ENCODE data around the gene SOX8.
"Not testable (repeated sequence)": the region's sequence is repeated elsewhere in the genome, so short reads cannot be mapped to it uniquely, and the experiment has no call there.

Gene SOX8

DNA sequence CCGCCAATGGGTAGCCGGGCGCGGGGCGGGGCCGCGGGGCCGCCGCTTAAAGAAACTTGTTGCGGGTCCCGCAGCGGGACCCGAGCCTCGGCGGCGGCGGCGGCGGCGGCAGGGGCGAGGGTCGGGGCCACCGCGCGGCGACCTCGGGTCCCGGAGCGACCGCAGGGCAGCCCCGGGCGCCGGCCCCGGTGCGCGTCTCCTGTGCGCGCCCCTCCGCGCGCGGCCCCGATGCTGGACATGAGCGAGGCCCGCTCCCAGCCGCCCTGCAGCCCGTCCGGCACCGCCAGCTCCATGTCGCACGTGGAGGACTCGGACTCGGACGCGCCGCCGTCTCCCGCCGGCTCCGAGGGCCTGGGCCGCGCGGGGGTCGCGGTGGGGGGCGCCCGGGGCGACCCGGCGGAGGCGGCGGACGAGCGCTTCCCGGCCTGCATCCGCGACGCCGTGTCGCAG, at the start of gene SOX8:
SOX8 (plus strand) TSS at position 76 of the 450 bp plus-strand sequence; CDS start at position 229, 153 bp downstream.
- DNase-seq (ENCODE audit: low read depth, low spot score), result no peak

DNA sequence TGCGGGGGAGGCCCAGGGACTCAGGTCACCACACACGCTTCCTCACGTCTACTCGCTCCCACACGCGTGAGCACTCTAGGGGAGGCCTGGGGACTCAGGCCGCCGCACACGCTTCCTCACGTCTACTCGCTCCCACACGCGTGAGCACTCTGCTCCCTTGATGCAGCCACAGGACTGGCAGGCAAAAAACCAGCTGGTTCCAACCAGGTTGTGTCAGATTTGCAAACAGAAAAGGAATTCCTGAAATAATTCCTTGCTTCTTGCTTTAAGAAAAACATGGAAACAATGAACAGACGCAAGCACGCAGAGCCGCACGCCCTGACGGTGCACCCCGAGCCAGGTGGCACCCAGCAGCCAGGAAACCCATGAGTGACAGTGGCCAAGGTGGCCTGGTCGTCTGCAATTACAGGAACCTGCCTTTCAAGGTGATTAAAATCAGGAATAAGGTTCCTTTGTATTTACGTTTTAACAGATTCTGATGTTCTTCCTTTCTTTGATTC, 48.7 kb upstream of the SOX8 start:
- DNase-seq (ENCODE audit: low read depth, low spot score), result no peak

DNA sequence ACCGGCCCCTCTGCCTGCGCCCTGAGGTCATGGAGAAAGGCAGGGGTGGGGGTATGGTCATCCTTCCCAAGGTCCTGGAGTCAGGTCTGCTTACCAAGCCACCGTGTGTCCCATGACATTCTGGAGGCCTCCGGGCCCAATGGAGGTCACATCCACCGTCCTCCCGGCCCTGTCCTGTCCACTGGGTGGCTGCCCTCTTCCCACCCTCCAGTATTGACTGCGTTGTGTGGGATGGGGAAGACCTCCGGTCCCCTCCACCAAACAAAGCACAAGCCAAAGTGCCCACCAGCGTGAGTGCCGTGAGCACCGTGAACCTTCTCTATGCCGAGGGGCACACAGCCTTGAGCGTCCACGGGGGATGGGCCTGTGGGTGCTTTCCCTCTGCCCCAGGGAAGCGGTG, 48.0 kb upstream of the SOX8 start:
- no peak for DNase-seq (ENCODE audit: low read depth, low spot score)

DNA sequence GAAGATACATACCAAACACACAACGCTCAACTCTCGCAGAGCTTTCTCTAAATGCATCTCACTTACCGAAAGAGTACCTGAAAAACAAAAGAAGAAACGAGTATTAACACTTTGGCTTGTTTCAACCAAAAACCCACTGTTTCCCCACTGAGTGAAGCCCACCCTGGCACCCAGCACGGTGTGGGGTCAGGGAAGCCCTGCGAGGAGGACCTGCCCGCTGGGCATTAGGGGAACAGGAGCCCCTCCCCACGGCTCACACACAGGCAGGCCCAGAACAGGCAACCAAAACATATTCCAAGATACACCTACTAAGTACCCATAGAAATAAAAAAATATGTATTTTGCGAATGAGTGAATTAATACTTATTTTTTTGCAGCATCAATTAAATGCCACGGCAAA, 47.4 kb upstream of the SOX8 start:
- DNase-seq (ENCODE audit: low read depth, low spot score), result no peak

DNA sequence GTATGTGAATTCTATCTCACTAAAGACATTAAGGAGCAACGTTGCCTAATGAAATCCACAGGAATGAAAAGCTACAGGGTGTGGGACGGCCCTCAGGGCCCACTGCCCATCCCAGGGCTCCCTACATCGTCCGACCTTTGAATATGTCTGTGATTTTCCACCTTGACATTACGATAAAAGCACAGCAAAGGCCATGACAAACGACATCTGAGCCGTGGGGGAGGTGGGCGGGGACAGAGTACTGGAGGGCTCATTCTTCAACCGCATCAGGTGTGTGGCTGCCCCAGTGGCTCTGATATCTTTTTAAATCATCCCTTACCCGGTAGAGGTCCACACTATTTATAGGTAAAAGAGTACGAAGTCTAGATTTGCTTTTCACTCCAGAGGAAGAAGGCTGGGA, 45.9 kb upstream of the SOX8 start:
- DNase-seq (ENCODE audit: low read depth, low spot score), result no peak

DNA sequence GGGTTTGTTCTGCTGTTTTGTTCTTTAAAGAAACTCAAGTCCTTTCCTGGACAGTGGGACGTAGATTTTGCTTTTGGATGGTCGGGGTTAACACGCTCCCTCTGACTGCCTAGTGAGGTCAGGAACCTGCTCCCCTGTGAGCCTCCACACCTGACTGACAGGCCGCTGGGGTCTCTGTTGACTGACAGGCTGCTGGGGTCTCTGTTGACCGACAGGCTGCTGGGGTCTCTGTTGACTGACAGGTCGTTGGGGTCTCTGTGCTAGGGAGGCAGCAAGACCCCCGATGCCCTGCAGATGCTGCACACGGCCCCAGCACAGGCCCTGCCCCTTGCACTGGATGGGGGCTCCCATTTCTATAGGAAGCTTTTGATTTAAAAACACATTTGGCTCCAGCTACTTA, 44.3 kb upstream of the SOX8 start:
- DNase-seq (ENCODE audit: low read depth, low spot score), result no peak

DNA sequence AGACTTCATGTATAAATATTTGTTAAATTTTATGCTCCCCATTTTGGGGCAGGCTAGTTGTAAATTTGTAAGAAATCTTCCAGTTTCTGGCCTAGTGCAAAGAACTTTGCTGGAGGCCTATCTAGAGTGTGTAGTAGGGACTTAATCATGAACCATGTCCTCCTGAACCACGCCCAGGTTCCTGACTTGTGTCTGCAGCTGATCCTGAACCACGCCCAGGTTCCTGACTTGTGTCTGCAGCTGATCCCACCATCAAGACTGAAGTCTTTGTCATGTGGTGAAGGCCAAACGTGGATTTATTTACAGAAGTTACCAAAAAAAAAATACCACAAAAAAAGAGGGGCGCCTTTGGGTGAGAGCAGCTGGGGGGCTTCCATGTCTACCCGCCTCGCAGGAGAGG, 43.8 kb upstream of the SOX8 start:
- no peak for DNase-seq (ENCODE audit: low read depth, low spot score)

DNA sequence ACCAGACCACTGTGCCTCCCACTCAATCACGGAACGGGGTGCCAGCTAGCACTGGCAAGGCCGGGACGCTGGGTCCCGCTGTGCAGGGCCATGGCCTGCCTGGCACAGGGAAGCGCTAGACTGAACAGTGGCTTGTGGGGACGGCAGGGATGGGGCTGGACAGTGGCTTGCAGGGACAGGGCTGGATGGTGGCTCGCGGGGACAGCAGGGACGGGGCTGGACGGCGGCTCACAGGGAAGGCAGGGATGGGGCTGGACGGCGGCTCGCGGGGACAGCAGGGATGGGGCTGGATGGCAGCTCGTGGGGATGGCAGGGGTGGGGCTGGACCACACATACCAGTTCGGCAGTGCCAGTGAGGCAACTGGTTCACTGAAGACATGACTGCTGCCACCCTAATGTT, 43.4 kb upstream of the SOX8 start:
- no peak for DNase-seq (ENCODE audit: low read depth, low spot score)

DNA sequence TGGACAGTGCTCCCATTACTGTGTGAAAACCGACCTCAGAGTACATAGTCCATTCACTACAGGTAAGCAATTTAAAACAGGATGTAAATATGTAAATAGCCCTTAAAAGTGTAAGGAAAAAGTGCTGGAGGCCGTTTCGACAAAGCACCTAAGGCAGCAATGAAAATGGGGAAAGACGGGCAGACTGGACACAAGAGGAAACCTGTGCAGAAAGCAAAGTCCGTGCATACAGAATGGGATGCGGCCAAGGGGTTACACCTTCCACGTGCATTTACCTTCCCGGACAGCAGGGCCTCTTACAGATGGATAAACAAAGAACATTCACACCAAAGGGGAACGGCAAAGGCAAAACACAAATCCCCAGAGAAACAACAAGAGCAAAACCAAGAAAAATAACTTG, 42.8 kb upstream of the SOX8 start:
- DNase-seq (ENCODE audit: low read depth, low spot score), result no peak

DNA sequence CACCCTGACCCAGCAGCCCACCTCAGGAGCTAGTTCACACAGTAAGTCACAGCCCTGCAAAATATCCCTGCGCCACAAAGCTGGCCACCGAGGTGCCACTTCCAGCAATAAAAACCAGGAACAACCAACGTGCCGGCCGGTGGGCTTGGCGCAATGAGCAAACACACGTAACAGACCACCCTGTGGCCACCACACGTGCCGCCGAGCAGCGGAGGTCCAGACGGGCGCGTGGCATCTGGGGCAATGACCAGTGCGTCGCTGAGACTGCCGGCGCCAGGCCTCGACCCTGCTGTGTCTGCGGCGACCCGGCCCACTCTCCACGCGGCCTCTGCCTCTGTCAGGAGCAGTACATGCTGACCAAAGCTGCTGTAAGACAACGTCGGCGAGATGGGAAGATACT, 42.3 kb upstream of the SOX8 start:
- no peak for DNase-seq (ENCODE audit: low read depth, low spot score)

DNA sequence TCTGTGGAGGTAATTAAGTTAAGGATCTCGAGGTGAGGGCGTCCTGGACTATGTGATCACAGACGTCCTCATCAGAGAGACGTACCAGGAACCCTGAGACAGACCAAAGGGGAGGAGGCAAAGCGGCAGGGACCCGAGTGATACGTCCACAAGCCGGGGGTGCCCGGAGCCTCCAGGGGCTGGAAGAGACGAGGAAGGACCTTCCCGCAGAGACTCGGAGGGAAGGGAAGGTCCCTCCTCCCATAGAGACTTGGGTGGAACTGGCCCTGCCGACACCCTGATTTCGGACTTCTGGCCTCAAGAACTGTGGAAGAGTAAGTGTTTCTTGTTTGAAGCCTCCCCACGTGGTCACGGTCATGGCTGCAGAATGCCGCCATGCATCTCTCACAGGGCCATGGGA, 41.6 kb upstream of the SOX8 start:
- no peak for DNase-seq (ENCODE audit: low read depth, low spot score)

DNA sequence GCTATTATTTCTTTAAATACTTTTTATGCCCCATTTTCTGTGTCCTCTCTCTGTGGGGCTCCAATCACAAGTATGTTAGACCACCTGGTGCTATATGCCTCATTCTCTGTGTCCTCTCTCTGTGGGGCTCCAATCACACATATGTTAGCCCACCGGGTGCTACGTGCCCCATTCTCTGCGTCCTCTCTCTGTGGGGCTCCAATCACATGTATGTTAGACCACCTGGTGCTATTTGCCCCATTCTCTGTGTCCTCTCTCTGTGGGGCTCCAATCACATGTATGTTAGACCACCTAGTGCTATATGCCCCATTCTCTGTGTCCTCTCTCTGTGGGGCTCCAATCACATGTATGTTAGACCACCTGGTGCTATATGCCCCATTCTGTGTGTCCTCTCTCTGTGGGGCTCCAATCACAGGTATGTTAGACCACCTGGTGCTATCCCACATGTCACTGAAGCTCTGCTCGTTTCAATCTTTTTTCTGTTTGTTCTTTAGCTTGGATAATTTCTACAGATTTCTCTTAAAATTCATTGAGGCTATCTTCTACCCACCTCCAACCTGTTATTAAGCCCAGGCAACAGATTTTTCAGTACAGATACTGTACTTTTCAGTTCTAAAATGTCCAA, 39.0 kb upstream of the SOX8 start:
- no peak for DNase-seq (ENCODE audit: low read depth, low spot score)

DNA sequence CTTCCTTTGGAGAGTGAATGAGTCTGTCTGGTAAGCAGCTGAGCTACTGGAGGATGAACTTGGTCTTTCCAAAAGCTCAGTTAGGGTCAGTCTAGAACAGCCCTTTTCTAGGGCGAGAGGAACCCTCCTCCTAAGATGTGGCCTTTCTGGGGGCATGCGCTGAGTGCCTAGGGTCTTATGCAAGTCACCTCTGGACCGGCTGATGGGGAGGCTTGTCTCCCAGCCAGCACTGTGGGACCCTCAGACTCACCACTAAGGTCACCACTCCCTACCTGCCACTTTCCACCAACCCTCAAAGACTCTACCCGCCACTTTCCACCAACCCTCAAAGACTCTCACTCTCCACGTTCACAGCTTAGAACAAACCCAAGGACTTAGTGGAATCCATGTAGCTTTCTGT, 37.6 kb upstream of the SOX8 start:
- DNase-seq (ENCODE audit: low read depth, low spot score), result no peak

DNA sequence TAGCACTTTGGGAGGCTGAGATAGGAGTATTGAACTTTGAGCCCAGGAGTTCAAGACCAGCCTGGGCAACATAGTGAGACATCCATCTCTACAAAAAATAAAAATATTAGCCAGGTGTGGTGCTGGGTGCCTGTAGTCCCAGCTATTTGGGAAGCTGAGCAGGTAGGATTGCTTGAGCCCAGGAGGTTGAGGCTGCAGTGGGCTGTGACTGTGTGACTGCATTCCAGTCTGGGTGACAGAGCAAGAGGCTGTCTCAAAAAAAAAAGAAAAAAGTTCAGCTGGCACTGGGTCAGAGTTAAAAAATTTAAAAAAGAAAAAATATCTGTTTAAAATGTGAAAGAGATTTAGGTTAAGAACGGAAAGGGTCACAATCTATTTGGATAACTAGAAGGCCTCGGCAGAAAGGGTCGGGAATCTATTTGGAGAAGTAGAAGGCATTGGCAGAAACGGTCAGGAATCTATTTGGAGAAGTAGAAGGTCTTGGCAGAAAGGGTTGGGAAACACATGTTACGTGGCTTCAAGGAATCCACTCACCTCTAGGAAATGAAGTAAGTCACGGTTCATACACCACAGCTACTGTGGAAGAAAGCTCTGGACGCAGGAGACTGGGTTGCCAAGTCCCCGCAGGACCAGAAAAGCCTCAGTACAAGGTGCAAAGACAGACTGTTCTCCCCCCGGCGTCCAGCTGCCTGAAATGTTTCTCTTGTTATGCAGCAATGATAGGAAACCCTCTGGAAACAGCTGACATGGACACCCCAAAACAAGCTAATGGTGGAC, 36.1 kb upstream of the SOX8 start:
- no peak for DNase-seq (ENCODE audit: low read depth, low spot score)

DNA sequence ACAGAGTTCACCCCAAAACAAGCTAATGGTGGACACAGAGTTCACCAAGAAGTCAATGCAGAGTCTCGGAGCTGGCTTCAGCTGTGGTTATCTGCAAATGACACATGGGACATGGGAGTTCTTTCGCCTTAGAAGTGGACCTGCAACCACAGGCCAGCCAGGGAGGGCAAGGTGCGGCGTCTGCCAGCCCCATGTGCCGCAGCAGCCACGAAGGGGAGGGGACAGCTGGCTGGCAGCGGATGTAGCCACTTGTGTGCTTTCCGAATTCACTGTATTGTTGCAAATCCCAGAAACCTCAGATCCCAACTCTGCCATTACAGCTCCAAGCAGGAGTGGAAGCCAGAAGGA, 35.5 kb upstream of the SOX8 start:
- no peak for DNase-seq (ENCODE audit: low read depth, low spot score)

DNA sequence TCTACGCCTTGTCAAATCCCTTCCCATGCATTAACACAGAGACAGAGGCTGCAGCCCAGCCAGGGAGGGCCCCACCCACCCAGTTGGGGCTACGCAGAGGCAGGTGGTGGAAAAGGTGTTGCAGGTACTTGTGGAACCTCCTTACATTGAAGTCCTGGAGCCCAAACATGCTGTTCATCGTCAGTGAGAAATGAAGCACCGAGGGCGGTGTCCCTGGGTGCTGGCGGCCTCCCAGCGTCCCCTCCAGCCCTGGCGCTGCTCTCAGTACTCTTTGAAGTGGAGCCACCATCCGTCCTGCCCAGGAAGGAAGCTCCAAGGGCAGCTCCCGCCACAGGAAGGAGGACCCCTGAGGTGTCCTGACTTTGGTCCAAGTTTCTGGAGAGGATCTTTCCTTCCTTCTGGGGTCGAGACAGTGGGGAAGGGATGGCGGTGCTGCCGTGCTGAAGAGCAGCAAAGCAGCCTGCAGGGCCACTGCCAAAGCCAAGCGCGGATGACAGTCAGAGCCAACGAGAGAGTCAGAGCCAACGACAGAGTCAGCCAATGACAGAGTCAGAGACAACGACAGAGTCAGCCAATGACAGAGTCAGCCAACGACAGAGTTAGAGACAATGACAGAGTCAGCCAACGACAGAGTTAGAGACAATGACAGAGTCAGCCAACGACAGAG, 34.2 kb upstream of the SOX8 start:
- no peak for DNase-seq (ENCODE audit: low read depth, low spot score)

DNA sequence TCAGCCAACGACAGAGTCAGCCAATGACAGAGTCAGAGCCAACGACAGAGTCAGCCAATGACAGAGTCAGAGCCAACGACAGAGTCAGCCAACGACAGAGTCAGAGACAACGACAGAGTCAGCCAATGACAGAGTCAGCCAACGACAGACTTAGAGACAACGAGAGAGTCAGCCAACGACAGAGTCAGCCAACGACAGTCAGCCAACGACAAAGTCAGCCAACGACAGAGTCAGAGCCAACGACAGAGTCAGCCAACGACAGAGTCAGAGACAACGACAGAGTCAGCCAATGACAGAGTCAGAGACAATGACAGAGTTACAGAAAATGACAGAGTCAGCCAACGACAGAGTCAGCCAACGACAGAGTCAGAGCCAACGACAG, 33.7 kb upstream of the SOX8 start:
- not testable (repeated sequence) for DNase-seq (ENCODE audit: low read depth, low spot score)

DNA sequence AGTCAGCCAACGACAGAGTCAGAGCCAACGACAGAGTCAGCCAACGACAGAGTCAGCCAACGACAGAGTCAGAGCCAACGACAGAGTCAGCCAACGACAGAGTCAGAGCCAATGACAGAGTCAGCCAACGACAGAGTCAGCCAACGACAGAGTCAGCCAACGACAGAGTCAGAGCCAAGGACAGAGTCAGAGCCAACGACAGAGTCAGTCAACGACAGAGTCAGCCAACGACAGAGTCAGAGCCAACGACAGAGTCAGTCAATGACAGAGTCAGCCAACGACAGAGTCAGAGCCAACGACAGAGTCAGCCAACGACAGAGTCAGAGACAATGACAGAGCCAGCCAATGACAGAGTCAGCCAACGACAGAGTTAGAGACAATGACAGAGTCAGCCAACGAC, 32.8 kb upstream of the SOX8 start:
- not testable (repeated sequence) for DNase-seq (ENCODE audit: low read depth, low spot score)

DNA sequence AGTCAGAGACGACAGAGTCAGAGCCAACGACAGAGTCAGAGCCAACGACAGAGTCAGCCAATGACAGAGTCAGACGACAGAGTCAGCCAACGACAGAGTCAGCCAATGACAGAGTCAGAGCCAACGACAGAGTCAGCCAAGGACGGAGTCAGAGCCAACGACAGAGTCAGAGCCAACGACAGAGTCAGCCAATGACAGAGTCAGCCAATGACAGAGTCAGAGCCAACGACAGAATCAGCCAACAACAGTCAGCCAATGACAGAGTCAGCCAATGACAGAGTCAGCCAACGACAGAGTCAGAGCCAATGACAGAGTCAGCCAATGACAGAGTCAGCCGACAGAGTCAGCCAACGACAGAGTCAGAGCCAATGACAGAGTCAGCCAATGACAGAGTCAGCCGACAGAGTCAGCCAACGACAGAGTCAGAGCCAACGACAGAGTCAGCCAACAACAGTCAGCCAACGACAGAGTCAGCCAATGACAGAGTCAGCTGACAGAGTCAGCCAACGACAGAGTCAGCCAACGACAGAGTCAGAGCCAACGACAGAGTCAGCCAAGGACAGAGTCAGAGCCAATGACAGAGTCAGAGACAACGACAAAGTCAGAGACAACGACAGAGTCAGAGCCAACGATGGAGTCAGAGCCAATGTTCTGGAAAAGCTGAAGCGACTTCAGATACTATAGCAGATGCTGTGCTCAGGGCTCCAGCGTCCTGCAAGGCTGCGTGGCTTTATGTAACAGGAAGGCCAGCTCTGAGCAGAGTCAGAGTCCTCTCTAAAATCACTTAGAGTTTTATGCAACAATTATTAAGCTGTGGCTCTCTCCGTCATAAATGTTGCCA, 30.6 kb upstream of the SOX8 start:
- DNase-seq (ENCODE audit: low read depth, low spot score), result not testable (repeated sequence)

DNA sequence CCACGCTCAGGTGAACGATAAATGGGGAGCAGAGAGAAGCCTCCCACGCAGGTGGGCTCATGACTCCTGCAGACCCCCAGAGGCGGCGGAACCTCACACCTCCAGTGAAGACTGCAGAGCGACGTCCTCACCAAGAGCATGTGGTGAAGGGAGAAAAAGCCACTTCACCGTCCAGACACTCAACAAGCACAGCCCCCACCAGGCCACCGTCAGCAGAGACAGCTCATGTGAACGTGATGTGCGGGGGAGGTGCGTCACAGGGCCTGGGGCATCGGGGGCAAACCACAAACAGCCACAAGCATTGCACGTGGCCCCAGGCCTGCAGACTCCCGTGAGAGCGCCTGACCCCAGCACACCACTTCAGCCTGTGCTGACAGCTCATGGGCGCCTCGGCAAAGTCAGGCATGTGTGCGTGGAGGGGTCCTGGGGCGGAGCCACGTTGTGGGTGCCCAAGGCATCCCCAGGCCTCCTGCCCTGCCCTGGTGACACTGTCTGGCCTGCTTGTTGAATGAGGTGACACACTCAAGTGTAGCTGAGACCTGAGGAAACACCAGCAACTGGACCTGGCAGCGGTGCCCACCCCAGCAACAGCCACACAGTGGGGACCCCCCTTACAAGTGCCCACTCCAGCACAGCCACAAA, 29.8 kb upstream of the SOX8 start:
- no peak for DNase-seq (ENCODE audit: low read depth, low spot score)

DNA sequence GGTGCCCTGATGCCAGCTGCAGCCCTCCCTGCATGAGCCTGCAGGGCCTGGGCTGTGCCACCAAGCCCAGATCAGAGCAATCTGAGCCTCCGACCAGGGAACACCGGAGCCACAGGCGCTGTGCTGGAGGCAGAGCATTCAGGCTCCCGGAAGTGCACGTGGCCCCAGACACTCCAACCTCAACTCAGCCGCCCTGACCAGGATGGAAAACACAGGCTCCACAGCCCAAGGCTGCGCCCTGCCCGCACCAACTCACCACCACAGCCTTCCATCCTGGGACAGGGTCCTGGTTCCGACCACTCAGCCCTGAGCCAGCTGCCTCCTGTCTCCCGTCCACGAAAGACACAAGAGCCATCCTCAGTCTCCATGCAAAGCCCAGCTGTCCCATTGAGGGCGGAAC, 29.2 kb upstream of the SOX8 start:
- DNase-seq (ENCODE audit: low read depth, low spot score), result no peak

All from ELF-1 (cell line).